ENCODE data around the gene GPR84.
A peak's percentile ranks its signal among the peaks of the same experiment; 100 is the strongest.

The GPR84 gene

DNA sequence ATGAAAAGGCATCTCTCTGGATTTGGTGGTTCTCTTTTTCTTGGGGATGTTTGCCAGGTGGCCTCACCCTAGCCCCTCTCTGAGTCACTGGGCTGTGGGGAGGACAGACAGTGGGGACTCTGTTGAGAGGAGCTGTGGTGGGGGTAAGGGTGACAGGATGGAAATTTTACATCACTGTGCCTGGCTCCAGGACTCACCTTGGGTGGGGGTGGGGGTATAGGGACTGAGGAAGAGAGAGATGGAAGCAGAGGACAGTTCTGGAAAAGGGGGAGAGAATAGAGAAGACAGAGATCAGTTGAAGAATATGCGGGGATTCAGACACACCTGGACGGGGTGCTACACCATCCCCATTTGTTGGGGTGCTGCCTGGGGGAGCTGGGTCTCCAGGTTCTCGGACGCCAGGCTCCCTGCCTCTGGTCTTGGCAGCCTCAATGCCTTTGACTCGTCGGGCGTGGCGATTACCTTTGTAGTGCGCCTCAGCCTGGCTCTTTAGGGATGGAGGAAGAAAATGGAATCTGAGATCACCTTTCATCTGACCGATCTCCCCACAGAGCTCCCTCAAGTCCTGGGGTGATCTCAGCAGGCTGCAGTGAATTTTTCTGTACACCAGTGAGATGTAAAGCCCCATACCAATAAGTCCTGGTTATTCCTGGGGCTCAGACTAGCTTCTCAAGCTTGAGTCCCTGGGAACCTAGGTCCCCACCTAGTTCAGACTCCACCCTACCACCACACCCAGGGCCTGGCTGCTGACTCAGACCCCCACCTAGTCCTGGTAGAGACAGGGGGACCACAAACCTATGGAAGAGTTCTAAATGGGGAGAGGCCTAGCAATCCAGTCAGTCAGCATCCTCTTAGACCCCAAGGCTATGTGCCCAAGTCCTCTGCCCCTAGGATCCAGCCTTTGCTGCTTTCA lies 9.6 kb upstream of the GPR84 start:
- DNase-seq, result no peak

DNA sequence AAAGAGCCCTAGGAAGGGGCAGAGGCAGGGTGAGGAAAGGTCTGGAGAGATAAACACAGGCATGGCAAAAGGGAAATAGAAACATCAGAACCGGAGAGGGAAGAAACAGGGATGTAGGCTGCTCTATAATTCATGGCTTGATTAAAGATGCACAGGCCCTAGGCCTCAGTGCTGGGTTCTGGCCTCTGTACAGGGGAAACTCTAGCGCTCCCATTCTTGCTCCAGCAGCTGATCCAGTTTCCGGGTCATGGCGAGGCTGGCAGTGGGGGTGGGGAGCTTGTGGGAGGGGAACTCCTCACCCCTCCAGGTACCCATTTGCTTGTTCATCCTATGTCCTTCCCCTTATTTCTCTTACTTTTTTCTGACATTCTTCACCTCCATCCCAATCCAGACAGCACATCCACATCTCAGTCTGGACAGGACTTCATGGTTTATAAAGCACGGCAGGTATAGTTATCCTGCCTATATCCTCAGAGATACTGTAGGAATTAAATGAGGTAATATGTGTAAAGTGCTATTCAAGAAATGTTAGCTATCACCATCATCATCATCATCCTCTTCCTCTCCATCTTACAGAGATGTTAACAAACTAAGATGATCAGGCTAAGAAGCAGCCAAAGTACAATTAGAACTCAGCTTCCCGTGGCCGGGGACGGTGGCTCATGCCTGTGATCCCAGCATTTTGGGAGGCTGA lies 8.0 kb upstream of the GPR84 start:
- DNase-seq, result no peak

- DNase-seq, result no peak
These were observed 7.2 kb upstream of the GPR84 start for GRCh38 chr12:54371328-54372112.

DNA sequence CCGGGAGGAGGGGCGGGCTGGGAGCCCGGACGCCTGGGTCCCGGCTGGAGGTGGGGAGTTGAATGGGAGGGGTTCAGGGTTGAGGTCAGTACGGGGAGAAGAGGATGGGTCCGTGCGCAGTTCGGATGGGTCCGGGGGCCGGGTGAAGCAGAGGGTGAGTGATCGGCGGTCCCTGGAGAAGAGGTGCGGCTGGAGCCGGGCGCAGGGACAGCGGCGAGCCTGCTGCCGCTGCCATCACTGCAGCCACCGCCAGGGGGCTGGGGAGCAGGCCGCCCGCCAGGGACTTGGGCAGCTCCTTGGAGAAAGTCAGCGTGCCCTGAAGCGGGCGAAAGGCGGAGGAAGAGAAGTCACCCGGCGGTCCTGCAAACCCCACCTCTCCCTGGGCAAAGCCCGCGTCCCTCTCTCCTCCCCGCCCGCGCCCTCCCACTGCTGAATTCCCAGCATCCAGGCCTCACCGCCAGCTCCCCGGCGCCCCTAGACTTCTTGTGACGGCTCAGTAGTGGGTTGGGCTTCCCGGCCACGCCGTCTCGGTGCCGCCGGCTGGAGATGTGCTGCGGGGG lies 6.0 kb upstream of the GPR84 start:
- no peak for DNase-seq

DNA sequence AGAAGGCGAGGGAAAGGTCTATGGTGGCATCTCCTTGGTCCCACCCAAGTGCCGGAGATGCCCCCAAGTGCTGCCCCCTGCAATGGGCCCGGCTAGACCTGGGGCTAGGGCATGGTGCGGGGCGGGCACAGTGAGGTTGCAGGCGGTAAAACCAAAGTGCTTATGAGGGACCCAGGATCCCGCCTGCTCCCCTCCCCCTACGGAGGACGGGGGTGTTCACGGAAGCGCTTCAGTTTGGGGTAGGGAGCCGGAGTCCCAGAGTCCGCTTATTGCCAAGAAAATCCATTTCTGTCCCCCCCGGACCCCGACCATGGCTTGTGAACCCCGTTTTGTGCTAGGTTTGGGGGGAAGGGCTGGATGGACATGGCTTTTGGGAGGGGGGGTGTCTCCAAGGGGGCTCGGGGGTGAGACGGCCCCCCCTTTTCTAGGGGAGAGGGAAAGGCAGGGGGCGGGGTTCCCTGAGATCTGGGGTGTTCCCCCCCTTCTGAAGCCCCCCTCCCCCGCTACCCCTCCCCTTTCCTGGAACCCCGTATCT lies 5.4 kb upstream of the GPR84 start:
- DNase-seq, result no peak

GRCh38 chr12:54368709-54369596 lies 4.7 kb upstream of the GPR84 start:
- DNase-seq, result peak; percentile 72

DNA sequence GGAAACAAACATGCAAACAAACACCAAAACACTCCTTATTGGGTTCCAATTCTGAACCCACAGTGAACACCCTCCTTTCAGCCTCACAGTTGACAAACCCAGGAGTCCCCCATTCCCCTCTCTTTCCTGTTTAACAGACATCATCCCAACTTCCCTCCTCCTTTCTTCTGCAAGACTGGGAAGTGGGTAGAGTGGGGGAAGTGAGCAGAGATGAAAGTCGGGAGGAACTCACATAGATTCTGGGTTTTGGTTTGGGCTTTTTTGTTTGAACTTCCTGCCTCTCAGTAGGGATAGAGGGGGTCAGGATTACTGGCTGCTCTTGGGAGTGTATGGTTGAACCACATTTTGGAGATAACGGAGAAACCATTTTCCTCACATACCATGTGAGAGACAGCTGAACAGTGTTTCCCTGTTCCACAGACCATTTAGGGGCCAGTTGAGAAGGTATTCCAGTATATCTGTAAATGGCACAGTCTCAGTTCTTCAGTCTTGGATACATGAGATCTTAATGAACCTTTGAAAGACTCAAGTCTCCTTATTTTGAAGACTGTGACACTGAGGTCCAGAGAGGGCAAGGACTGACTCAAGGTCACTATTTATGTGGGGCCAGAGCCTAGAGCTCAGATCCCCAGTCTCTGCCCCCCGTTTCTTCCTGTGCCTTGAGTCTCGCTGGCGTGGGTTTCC lies 3.9 kb upstream of the GPR84 start:
- no peak for DNase-seq

- DNase-seq, result no peak
These were observed 668 bp downstream of the GPR84 start for GRCh38 chr12:54363618-54364017.

DNA sequence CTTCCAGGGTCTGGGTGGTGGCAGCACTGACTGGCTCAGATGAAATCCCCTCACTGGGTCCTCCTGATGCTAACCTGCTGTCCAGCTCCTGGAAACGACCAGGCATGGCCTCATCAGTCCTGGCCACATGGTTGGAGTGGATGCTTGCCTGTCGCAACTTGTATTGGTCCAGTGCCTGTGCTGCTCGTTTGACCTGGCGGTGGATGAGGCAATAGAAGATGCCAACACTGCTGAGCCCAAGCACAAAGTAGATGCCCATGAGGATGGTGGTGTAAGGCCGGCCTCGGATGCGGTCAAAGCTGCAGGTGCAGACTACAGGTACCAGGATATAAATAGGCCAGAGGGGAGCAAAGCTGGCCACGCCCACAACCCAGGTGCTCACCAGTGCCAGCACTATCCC lies 1.2 kb downstream of the GPR84 start:
- no peak for DNase-seq

DNA sequence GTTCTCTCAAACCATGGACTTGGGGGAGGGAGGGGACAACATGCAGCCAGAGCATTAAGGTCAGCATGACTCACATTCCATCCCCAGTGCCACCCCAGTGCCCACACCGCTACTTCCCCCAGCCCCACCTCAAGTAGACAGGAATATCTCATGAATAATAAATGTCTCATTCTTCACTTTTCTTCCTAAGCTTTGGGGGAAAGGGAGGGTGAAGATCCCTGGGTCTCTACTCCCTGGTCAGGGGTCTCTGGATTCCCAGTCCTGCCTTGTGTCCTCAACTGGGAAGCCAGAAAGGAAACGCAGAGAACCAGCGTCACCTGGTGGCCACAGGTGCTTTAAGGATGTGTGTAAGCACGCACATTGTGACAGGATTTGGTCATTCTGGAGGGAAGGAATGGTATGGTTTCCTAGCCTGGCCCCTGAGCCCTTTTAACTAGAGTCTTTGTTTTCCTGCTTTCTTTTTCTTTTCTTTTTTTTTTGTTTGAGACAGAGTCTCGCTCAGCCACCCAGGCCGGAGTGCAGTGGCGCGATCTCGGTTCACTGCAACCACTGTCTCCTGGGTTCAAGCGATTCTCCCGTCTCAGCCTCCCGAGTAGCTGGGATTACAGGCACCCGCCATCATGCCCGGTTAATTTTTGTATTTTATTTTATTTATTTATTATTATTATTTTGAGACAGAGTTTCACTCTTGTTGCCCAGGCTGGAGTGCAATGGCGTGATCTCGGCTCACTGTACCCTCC lies 3.4 kb downstream of the GPR84 start:
- DNase-seq, result peak; percentile 81

DNA sequence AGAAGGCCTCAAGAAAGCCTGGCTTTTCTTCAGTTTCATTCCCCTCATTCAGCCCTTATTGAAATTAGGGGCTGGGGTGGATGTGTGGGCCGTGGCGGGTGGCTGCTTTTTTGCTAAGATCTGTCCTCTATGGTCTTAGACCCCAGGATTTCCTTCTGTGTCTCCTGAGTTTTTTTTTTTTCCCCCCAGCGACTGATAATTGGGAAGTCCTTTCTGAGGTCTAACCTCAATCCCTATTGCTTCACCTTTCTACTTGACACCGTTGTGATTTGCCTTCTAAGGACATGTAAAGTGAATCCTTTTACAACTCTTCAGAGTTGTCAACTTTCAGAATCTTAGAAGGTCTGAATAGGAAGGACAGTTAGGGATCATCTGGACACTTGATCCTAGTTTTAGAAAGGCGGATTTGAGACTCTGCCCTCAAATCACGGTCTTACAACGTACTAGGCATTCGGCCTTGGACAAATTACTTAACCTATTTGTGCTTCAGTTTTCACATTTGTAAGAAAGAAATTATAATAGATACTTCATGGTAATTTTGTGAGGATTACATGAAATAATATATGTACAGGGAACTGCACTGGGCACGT lies 4.4 kb downstream of the GPR84 start:
- no peak for DNase-seq

- peak; percentile 99 for DNase-seq
These were observed 5.1 kb downstream of the GPR84 start for GRCh38 chr12:54358945-54359761.

DNA sequence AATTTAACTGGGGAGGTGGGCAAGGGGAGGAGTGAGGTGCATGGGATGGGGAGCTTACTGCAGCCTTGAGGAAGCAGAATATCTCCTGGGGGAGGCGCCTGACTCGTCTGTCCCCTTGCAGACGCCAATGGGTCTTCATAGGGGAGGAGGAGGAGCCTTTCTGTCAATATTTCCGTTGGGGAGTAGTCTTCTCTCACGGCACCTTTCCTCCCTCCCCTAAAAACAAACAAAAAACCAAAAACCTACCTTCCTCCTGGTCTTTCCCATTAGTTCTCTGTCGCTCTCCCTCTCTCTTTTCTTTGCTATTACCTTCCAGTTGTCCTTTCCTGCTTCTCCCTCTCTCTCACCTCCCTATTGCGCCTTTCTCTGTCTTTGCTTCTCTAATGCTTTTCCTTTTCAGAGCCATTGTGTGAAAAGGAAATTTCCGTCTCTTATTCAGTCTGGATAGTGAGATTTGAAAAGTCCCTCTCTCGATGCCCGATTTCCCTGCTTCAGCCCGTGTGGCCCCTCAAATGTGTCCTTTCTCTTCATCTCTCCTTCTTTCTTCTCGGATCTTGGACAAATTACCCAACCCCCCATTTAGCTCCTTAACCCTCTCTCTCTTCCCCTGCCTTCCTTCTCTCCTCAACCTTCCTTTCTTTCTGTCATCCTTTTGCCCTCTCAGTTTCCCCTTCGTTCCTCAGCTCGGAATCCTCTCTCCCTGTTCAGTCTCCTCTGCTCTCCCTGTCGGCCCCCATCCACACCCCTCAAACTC lies 5.9 kb downstream of the GPR84 start:
- peak; percentile 26 for DNase-seq

- no peak for DNase-seq
These were observed 6.6 kb downstream of the GPR84 start for GRCh38 chr12:54357506-54358190.

- DNase-seq, result no peak
These were observed 7.3 kb downstream of the GPR84 start for GRCh38 chr12:54356951-54357356.

DNA sequence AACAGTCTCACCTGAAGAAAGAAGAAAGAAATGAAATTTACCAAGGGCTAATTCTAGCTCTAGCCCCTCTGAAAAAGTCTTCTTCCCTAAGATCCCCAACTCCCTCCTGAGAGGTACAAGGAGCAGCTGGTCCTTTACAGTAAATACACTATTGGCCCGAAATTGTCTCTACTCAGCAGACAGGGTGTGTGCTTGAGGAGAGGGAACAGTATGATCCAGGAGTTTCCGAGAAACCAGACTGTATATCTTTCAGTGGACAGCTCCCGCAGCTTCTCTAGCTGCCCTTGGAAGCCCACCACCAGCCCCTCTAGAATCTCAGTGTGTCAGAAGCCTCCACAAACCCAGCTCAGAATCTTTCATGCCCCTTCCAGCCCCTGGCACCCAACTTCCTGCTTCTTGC lies 8.1 kb downstream of the GPR84 start:
- DNase-seq, result no peak

DNA sequence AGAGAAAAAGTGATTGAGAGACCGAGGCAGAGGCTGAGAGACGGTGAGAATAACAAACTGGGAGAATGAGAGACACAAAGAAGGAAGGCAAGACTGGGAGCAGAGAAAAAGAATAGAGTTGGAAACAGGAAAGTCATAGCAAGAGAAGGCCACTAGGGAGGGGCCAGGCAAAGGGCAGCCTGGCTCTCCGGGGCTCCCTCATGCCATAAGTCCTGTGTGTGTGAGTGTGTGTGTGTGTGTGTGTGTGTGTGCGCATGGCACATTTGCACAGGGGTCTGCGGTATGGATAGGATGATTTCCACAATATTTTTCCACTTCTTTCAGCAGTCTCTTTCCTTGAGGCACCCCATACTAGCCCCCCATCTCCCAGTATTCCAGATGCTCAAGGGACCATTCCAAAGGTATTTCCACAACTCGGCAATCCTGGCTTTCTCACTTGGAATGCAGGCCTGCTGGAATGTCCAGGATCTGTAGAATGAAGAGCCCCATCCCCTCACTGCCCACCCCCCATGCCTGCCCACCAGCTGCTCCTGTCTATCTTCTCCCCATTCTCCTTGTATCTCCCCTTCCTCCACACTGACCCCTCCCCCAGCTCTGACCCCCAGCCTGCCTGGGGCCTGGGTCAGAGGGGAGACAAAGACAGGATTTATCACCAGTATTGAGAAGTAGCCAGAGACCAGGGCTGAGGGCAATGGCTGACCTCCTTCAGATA lies 9.0 kb downstream of the GPR84 start:
- no peak for DNase-seq

Measured in NCI-H774 (cell line).